AG04449 (cell line): Measurements from ENCODE around the gene ACOT13.
"Not testable (repeated sequence)": the region's sequence is repeated elsewhere in the genome, so short reads cannot be mapped to it uniquely, and the experiment has no call there.

Experiments used
- CTCF ChIA-PET: fragments of 350-600 bp; formaldehyde crosslinking; extraction: SDS; loops from one replicate; lab custom pipeline; 2021; ENCODE audit warnings: antibody characterized with exemption; lab: Yijun Ruan, JAX
- POLR2A ChIA-PET: fragments of 400-600, 350-600 bp; formaldehyde crosslinking; extraction: SDS; loops from one replicate; lab custom pipeline; 2020; ENCODE audit warnings: antibody characterized with exemption, inconsistent platforms; lab: Yijun Ruan, JAX
- DNase-seq: peaks from one replicate; pipeline ENCODE4 v3.0.0-alpha.2; 2010; ENCODE audit warnings: low read depth, low spot score
- H3K4me3 ChIP-seq: 2 replicates; pipeline ENCODE4 v1.5.1; 2011; ENCODE audit warnings: low read depth, mild to moderate bottlenecking, control low read depth, low read length
- CTCF ChIP-seq: IDR thresholded peaks from one replicate; pipeline ENCODE4 v1.5.1; 2011; ENCODE audit warnings: mild to moderate bottlenecking, moderate library complexity, low read length, control low read depth, inconsistent platforms; ENCODE audit not compliant: insufficient read depth; ENCODE audit errors: missing control alignments

ACOT13 gene

GRCh38 chr6:24631671-24632070 is 35.2 kb upstream of the ACOT13 start:
- CTCF ChIA-PET: no interaction called here
- DNase-seq: no peak
- TF ChIP-seq CTCF: no peak
- H3K4me3 ChIP-seq: no peak overlapping the region
- POLR2A ChIA-PET: no interaction called here

- POLR2A ChIA-PET: no interaction called here
- H3K4me3 ChIP-seq: no peak overlapping the region
- DNase-seq: no peak
- no peak for TF ChIP-seq CTCF
- CTCF ChIA-PET: no interaction called here
These were observed 34.3 kb upstream of the ACOT13 start for GRCh38 chr6:24632573-24632972.

GRCh38 chr6:24636681-24637080 is 30.2 kb upstream of the ACOT13 start:
- POLR2A ChIA-PET: no interaction called here
- CTCF ChIA-PET: interaction anchor here (0.9 to 1.2 kb wide), 3 partner anchors 56 to 62 kb away, joined by 3 read pairs; no protein-coding TSS in a partner anchor
- DNase-seq: no peak
- no peak for TF ChIP-seq CTCF
- no peak overlapping the region for H3K4me3 ChIP-seq

GRCh38 chr6:24640166-24640565 is 26.7 kb upstream of the ACOT13 start:
- ChIA-PET CTCF (no interaction called here), POLR2A (no interaction called here)
- no peak for TF ChIP-seq CTCF
- DNase-seq: no peak
- no peak overlapping the region for H3K4me3 ChIP-seq

- DNase-seq, CTCF ChIA-PET, H3K4me3 ChIP-seq, POLR2A ChIA-PET: not testable (repeated sequence)
These were observed 26.2 kb upstream of the ACOT13 start for GRCh38 chr6:24640631-24641030.

GRCh38 chr6:24642061-24642460 is 24.8 kb upstream of the ACOT13 start:
- CTCF ChIA-PET: no interaction called here
- H3K4me3 ChIP-seq: no peak overlapping the region
- POLR2A ChIA-PET: no interaction called here
- no peak for DNase-seq
- TF ChIP-seq CTCF: no peak

- TF ChIP-seq CTCF: no peak
- ChIA-PET CTCF (no interaction called here), POLR2A (no interaction called here)
- DNase-seq: no peak
- H3K4me3 ChIP-seq: no peak overlapping the region
These were observed 23.0 kb upstream of the ACOT13 start for GRCh38 chr6:24643920-24644319.
